Colonic mucosa (tissue), 4 donors: Measurements from ENCODE around the gene CHMP2A. TPM values are rescaled to one million over a fixed set of nuclear protein-coding genes. Genes with fewer than 3 reads are reported as not detected.
"Not testable (repeated sequence)": the region's sequence is repeated elsewhere in the genome, so short reads cannot be mapped to it uniquely, and the experiment has no call there.

Experiments
- DNase-seq: peaks from one replicate; pipeline ENCODE4 v3.0.0-alpha.2; 2020
- H3K27ac ChIP-seq: fragments of 200-600 bp; one replicate; pipeline ENCODE4 v1.8.0; 2021
- H3K27me3 ChIP-seq: fragments of 200-600 bp; one replicate; pipeline ENCODE4 v1.8.0; 2021
- H3K36me3 ChIP-seq: fragments of 200-600 bp; one replicate; pipeline ENCODE4 v1.8.0; 2021
- H3K4me1 ChIP-seq: fragments of 200-600 bp; one replicate; pipeline ENCODE4 v1.8.0; 2021; ENCODE audit warnings: mild to moderate bottlenecking
- H3K4me3 ChIP-seq: fragments of 200-600 bp; one replicate; pipeline ENCODE4 v1.8.0; 2021
- H3K9ac ChIP-seq, 2 donors: one replicate each; pipeline ENCODE4 v1.7.0; 2013; ENCODE audit warnings: control low read depth in 2 of 2, low read depth in 2 of 2, low read length in 2 of 2
- H3K9me3 ChIP-seq: fragments of 200-600 bp; one replicate; pipeline ENCODE4 v1.8.0; 2021
- intact Hi-C: fragments of 100-400 bp; cut with DNase I; formaldehyde crosslinking; loops from one replicate; pipeline ENCODE4 v1.14.1; 2022
- total RNA-seq, 2 donors: library from RNA; stranded (reverse); fragmentation: NEBNext Ultra II Directional in 1 of 2; extraction: Animal tissue kit (Norgen Biotek cat#: 25700) in 1 of 2; gene quantifications; one replicate each; pipeline ENCODE4 v1.2.1, GENCODE V29; 2021
- TF ChIP-seq, protein P1 (sequence below): fragments of 200-600 bp; IDR thresholded peaks from one replicate; pipeline ENCODE4 v1.8.0; 2022; ENCODE audit warnings: antibody characterized with exemption, mild to moderate bottlenecking
- donor health status: healthy.
- donor health status: DM: no; HTN: no; CAD: no.
- donor health status: DM: no; HTN: no; CAD: no.

The CHMP2A gene
- total RNA-seq, 2 donors from 2014 or later = 176 to 183 TPM

- Histone ChIP-seq H3K9ac (peak overlapping the region; percentile 75 to 92), H3K4me3 (peak overlapping the region; percentile 90), H3K27me3 (no peaks in the 10 kb centered on the region), H3K27ac (peak overlapping the region; percentile 88), H3K4me1 (peaks cover 13% of the 10 kb centered on the region), H3K36me3 (peaks cover 22% of the 10 kb centered on the region), H3K9me3 (no peaks in the 10 kb centered on the region)
- TF ChIP-seq, protein P1, sequence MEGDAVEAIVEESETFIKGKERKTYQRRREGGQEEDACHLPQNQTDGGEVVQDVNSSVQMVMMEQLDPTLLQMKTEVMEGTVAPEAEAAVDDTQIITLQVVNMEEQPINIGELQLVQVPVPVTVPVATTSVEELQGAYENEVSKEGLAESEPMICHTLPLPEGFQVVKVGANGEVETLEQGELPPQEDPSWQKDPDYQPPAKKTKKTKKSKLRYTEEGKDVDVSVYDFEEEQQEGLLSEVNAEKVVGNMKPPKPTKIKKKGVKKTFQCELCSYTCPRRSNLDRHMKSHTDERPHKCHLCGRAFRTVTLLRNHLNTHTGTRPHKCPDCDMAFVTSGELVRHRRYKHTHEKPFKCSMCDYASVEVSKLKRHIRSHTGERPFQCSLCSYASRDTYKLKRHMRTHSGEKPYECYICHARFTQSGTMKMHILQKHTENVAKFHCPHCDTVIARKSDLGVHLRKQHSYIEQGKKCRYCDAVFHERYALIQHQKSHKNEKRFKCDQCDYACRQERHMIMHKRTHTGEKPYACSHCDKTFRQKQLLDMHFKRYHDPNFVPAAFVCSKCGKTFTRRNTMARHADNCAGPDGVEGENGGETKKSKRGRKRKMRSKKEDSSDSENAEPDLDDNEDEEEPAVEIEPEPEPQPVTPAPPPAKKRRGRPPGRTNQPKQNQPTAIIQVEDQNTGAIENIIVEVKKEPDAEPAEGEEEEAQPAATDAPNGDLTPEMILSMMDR = no peak
- intact Hi-C loops = no loop called here
- peak; percentile 58 for DNase-seq
Observed at GRCh38 chr19:58544591-58545285, 10.2 kb downstream of the CHMP2A start.

GRCh38 chr19:58543826-58544590 is 10.9 kb downstream of the CHMP2A start, which contains the start of gene TRIM28:
TRIM28 (plus strand) TSS chr19:58544064; CDS start chr19:58544758, 694 bp downstream.
- Histone ChIP-seq H3K4me3 (peak within 1 kb of the TSS; percentile 90), H3K4me1 (peaks cover 13% of the 10 kb centered on the region), H3K27ac (peak within 1 kb of the TSS; percentile 88), H3K27me3 (no peaks in the 10 kb centered on the region), H3K36me3 (peaks cover 15% of the 10 kb centered on the region), H3K9ac (peak within 1 kb of the TSS; percentile 75 to 92), H3K9me3 (no peaks in the 10 kb centered on the region)
- DNase-seq = peak; percentile 99
- intact Hi-C loops = loop anchor here (2.0 kb wide), 1 partner anchor 23 kb away; no protein-coding TSS in a partner anchor
- TF ChIP-seq, protein P1 = no peak

DNA sequence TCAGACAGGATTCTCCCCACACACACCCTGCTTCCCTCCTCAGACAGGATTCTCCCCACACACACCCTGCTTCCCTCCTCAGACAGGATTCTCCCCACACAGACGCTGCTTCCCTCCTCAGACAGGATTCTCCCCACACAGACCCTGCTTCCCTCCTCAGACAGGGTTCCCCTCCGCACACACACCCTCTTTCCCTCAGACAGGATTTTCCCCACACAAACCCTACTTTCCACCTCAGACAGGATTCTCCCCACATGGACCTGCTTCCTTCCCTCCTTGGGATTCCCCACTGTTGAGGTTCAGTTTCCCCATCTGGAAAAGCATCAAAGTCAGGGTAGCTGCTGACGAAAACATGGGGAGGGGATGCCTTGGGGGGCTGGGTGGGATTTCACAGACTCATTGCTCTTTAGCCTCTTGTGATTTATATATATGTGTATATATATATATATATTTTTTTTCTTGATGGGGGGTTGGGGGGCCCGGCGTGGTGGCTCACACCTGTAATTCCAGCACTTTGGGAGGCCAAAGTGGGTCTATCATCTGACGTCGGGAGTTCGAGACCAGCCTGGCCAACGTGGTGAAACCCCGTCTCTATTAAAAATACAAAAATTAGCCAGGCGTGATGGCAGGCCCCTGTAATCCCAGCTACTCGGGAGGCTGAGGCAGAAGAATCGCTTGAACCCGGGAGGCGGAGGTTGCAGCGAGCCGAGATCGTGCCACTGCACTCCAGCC is 12.1 kb downstream of the CHMP2A start:
- H3K27me3 ChIP-seq, H3K9me3 ChIP-seq, H3K9ac ChIP-seq, DNase-seq, H3K36me3 ChIP-seq: not testable (repeated sequence)
- Histone ChIP-seq H3K4me1 (peaks cover 13% of the 10 kb centered on the region), H3K4me3 (peak overlapping the region; percentile 90), H3K27ac (peak overlapping the region; percentile 88)
- intact Hi-C loops = loop anchor here (2.0 kb wide), 1 partner anchor 22 kb away; no protein-coding TSS in a partner anchor

DNA sequence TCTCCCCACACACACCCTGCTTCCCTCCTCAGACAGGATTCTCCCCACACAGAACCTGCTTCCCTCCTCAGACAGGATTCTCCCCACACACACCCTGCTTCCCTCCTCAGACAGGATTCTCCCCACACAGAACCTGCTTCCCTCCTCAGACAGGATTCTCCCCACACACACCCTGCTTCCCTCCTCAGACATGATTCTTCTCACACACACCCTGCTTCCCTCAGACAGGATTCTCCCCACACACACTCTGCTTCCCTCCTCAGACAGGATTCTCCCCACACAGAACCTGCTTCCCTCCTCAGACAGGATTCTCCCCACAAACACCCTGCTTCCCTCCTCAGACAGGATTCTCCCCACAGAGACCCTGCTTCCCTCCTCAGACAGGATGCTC is 15.7 kb downstream of the CHMP2A start:
- H3K9me3 ChIP-seq, H3K27ac ChIP-seq, DNase-seq, intact Hi-C loops, H3K4me3 ChIP-seq, H3K27me3 ChIP-seq, H3K36me3 ChIP-seq, H3K9ac ChIP-seq, H3K4me1 ChIP-seq: not testable (repeated sequence)

- Histone ChIP-seq H3K27ac (no peak overlapping the region), H3K27me3 (peaks cover 8% of the 10 kb centered on the region), H3K9ac (peak overlapping the region in 1 of 2 donors; percentile 8), H3K9me3 (no peaks in the 10 kb centered on the region), H3K4me1 (no peaks in the 10 kb centered on the region), H3K4me3 (peak overlapping the region; percentile 10), H3K36me3 (no peaks in the 10 kb centered on the region)
- TF ChIP-seq, protein P1 = no peak
- intact Hi-C loops = no loop called here
- peak; percentile 61 for DNase-seq
Observed at GRCh38 chr19:58538257-58539168, 16.4 kb downstream of the CHMP2A start.
